ENCODE results near the gene DNAH2.

The DNAH2 gene

GRCh38 chr17:7716901-7717755 is at the start of gene DNAH2:
TSS of gene DNAH2 (plus strand) at chr17:7717744. CDS start at chr17:7719735, 1,991 bp downstream.
- peak; percentile 56 for DNase-seq (ENCODE audit: low read depth)

- no peak for DNase-seq (ENCODE audit: low read depth)
Observed at GRCh38 chr17:7668482-7668881, 49.1 kb upstream of the DNAH2 start.

GRCh38 chr17:7673239-7673638 is 44.3 kb upstream of the DNAH2 start:
- DNase-seq (ENCODE audit: low read depth): peak; percentile 35

GRCh38 chr17:7674934-7675333 is 42.6 kb upstream of the DNAH2 start:
- no peak for DNase-seq (ENCODE audit: low read depth)

- no peak for DNase-seq (ENCODE audit: low read depth)
Observed at GRCh38 chr17:7676533-7676932, 41.0 kb upstream of the DNAH2 start.

GRCh38 chr17:7677388-7678067 is 40.0 kb upstream of the DNAH2 start:
- DNase-seq (ENCODE audit: low read depth): no peak

GRCh38 chr17:7684851-7685532 is 32.6 kb upstream of the DNAH2 start:
- no peak for DNase-seq (ENCODE audit: low read depth)

- DNase-seq (ENCODE audit: low read depth): peak; percentile 85
Observed at GRCh38 chr17:7685533-7686221, 31.9 kb upstream of the DNAH2 start.

GRCh38 chr17:7686222-7687071 is 31.1 kb upstream of the DNAH2 start:
- peak; percentile 71 for DNase-seq (ENCODE audit: low read depth)

GRCh38 chr17:7687072-7687907 is 30.3 kb upstream of the DNAH2 start, which contains the start of gene TP53:
TSS of gene TP53 (minus strand) at chr17:7687490. CDS start at chr17:7676594, 10,896 bp downstream.
- DNase-seq (ENCODE audit: low read depth): peak; percentile 78

- peak; percentile 92 for DNase-seq (ENCODE audit: low read depth)
Observed at GRCh38 chr17:7687908-7688807, 29.4 kb upstream of the DNAH2 start, which contains the start of gene WRAP53. TSS of gene WRAP53 (plus strand) at chr17:7688477. CDS start at chr17:7688649, 172 bp downstream.

- no peak for DNase-seq (ENCODE audit: low read depth)
Observed at GRCh38 chr17:7688808-7689316, 28.7 kb upstream of the DNAH2 start.

GRCh38 chr17:7695586-7695985 is 22.0 kb upstream of the DNAH2 start:
- DNase-seq (ENCODE audit: low read depth): no peak

GRCh38 chr17:7697828-7698588 is 19.5 kb upstream of the DNAH2 start:
- no peak for DNase-seq (ENCODE audit: low read depth)

GRCh38 chr17:7700510-7700909 is 17.0 kb upstream of the DNAH2 start:
- DNase-seq (ENCODE audit: low read depth): no peak

- no peak for DNase-seq (ENCODE audit: low read depth)
Observed at GRCh38 chr17:7701681-7702080, 15.9 kb upstream of the DNAH2 start.

- DNase-seq (ENCODE audit: low read depth): no peak
Observed at GRCh38 chr17:7702776-7703175, 14.8 kb upstream of the DNAH2 start.
